Measurements from ENCODE around the gene IL20RB.

DNA sequence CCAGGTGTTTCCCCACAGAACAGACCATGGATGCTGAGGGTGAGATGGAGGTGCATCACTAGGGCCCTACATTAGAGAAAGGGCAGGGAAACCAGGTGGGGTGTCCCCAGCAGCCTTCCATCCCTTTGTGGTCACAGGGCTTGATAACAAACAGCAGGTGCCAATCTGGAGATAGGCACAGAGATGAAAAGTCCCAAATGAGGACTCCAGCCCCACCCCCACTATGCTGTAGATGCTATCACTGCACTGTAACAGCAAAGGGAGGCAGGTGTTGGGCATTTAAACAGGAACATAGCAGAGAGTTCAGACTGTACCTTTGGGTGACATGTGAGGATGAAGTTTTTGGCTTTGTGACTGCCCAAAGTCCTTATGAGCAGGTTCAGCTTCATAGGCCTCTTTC lies 21.4 kb downstream of the IL20RB start:
- TF ChIP-seq CTCF (IDR thresholded peaks at IDR 0.05) (no peak), POLR2AphosphoS5 (IDR thresholded peaks at IDR 0.05) (no peak), POLR2A (IDR thresholded peaks at IDR 0.05) (no peak)

All from transverse colon (tissue), 4 donors.